Measurements from ENCODE around the gene KSR1. TPM values are rescaled to one million over a fixed set of nuclear protein-coding genes. Genes with fewer than 3 reads are reported as not detected.

KSR1 gene
- total and polyA plus RNA-seq, 2 experiments from 2014 or later = 7.8 to 53.2 TPM

- TF ChIP-seq CTCF (conservative IDR thresholded peaks at IDR 0.05; ENCODE audit: low read depth in 2 of 2) (no peak), EZH2 (IDR thresholded peaks at IDR 0.05; ENCODE audit: low read depth, unreplicated experiment) (no peak), REST (IDR thresholded peaks at IDR 0.05; ENCODE audit: unreplicated experiment) (no peak)
Observed at GRCh38 chr17:27418366-27418615, 38.0 kb upstream of the KSR1 start (continued).

- no peak overlapping the region for H3K27ac Mint-ChIP-seq
- Histone ChIP-seq H3F3A (replicated peaks; ENCODE audit: low read depth) (no peaks in the 10 kb centered on the region), H3K27ac (ENCODE audit: low read depth) (no peak overlapping the region), H3K4me1 (ENCODE audit: insufficient read depth) (peaks cover 4% of the 10 kb centered on the region; the same call in 1 of the 2 replicates), H3K9me2 (ENCODE audit: insufficient read depth) (no peaks in the 10 kb centered on the region), H4K20me1 (replicated peaks; ENCODE audit: insufficient read depth) (no peaks in the 10 kb centered on the region), H3K36me3 (ENCODE audit: insufficient read depth) (no peaks in the 10 kb centered on the region), H2AFZ (no peak overlapping the region), H3K79me2 (replicated peaks; ENCODE audit: insufficient read depth) (no peaks in the 10 kb centered on the region), H3K4me2 (no peak overlapping the region), H3K27me3 (ENCODE audit: insufficient read depth) (no peaks in the 10 kb centered on the region), H3K4me3 (no peak overlapping the region)
- DNase-seq (ENCODE audit: low spot score) (no peak), ATAC-seq (no peak)
- no peaks in the 10 kb centered on the region for H3K36me3 Mint-ChIP-seq (ENCODE audit: low read depth)
- no peak overlapping the region for H3K4me3 Mint-ChIP-seq
- no peaks in the 10 kb centered on the region for H3K27me3 Mint-ChIP-seq (ENCODE audit: insufficient read depth, low read depth, poor library complexity)
- 0 out of 3 replicates have a peak, but pooled peaks cover 4% of the 10 kb centered on the region for H3K4me1 Mint-ChIP-seq
- H3K9me3 Mint-ChIP-seq = no peaks in the 10 kb centered on the region
- no peak for TF ChIP-seq NANOG (IDR thresholded peaks at IDR 0.05; ENCODE audit: borderline replicate concordance)
- TF ChIP-seq ZNF331 (CRISPR knock-in tag; IDR thresholded peaks at IDR 0.05; ENCODE audit: low read depth) = no peak
- no peak for TF ChIP-seq ZNF462 (CRISPR knock-in tag; IDR thresholded peaks at IDR 0.05)
- no peak for TF ChIP-seq CTCF (conservative IDR thresholded peaks at IDR 0.05; ENCODE audit: low read depth in 2 of 2)
- TF ChIP-seq POLR2AphosphoS5 (IDR thresholded peaks at IDR 0.05; ENCODE audit: low read depth) = no peak
- no peak for TF ChIP-seq REST (IDR thresholded peaks at IDR 0.05; ENCODE audit: unreplicated experiment)
Observed at GRCh38 chr17:27419156-27419555, 37.1 kb upstream of the KSR1 start.
